Left lung (tissue), 10 donors: ENCODE results near the gene WDR45. TPM values are rescaled to one million over a fixed set of nuclear protein-coding genes. Genes with fewer than 3 reads are reported as not detected.

Source experiments
- ATAC-seq: fragments of 200-7000 bp; cut with Tn5 transposase; one replicate; pipeline ENCODE4 v1.9.1; 2020; ENCODE audit warnings: moderate library complexity
- DNase-seq, 4 donors: peaks; one replicate each; pipeline ENCODE4 v3.0.0-alpha.2; 2013 to 2020
- H3K27ac ChIP-seq, 2 donors: fragments of 200-600 bp; sonication (generic) in 1 of 2; one replicate each; pipeline versions ENCODE4 v1.5.0 to v1.8.0; 2020 to 2021
- H3K27me3 ChIP-seq, 2 donors: fragments of 200-600 bp; sonication (generic) in 1 of 2; one replicate each; pipeline versions ENCODE4 v1.5.0 to v1.8.0; 2020 to 2021
- H3K36me3 ChIP-seq, 2 donors: fragments of 200-600 bp; sonication (generic) in 1 of 2; one replicate each; pipeline versions ENCODE4 v1.5.0 to v1.8.0; 2020 to 2021
- H3K4me1 ChIP-seq, 2 donors: fragments of 200-600 bp; one replicate each; pipeline ENCODE4 v1.8.0; 2021
- H3K4me3 ChIP-seq, 2 donors: fragments of 200-600 bp; sonication (generic) in 1 of 2; one replicate each; pipeline versions ENCODE4 v1.5.0 to v1.8.0; 2020 to 2021; ENCODE audit warnings: mild to moderate bottlenecking in 1 of 2
- H3K9me3 ChIP-seq, 2 donors: fragments of 200-600 bp; sonication (generic) in 1 of 2; one replicate each; pipeline versions ENCODE4 v1.5.0 to v1.8.0; 2020 to 2021
- CTCF ChIP-seq, 2 donors: fragments of 200-600 bp; sonication (generic) in 1 of 2; IDR thresholded peaks; one replicate each; pipeline versions ENCODE4 v1.5.0 to v1.8.0; 2021; ENCODE audit warnings: antibody characterized with exemption in 2 of 2
- intact Hi-C, 2 donors: fragments of 100-400 bp; cut with DNase I; formaldehyde crosslinking; loops; one replicate each; pipeline versions ENCODE4 v1.11.2 to v1.14.2; 2022
- polyA plus RNA-seq, 6 donors: library from polyadenylated mRNA; unstranded; fragments of 120-200 nt; gene quantifications; one replicate each; pipeline ENCODE4 v1.2.1, GENCODE V29; 2013; ENCODE audit not compliant: insufficient read length in 6 of 6
- total RNA-seq, 2 donors: library from RNA; stranded (reverse); fragmentation: NEBNext Ultra II Directional; extraction: Animal tissue kit (Norgen Biotek cat#: 25700); gene quantifications; one replicate each; pipeline ENCODE4 v1.2.1, GENCODE V29; 2021
- donor health status: DM: no; HTN: yes; CAD: no.
- donor health status: DM: no; HTN: no; CAD: no.

The WDR45 gene
- total and polyA plus RNA-seq, 8 donors, result 45.8 to 61.5 (median 48.2) TPM

DNA sequence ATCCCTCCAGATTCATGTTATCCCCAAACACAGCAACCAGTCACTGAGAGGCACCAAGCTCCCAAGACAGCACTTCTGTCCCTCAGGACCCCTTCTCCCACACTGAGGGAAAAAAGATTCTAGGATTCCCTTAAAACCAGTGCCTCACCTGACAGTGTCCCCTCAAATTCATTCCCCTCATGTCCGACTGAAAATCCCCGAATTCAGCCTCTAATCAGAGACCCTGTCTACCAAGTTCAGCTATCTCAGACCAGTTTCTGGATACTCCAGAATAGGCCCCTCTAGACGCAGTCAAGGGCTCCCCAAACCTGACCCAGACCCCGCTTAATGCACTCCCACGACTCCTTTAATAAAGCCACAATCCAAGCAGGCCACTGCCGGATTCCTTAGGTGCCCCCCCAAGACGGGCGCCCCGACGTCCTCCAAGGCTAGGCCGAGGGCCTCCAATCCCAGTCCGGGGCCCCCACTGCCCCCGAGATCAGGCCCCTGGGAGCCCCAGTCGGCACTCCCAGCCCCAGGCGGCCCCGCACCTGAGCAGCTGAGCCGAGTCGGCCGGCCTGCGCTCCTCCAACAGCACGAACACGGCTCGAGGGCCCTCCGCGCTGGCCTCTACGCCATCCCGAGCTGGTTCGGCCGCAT lies 37.0 kb downstream of the WDR45 start:
- intact Hi-C loops, result no loop called here
- no peaks in the 10 kb centered on the region for H3K9me3 ChIP-seq
- peak; percentile 0 for ATAC-seq

DNA sequence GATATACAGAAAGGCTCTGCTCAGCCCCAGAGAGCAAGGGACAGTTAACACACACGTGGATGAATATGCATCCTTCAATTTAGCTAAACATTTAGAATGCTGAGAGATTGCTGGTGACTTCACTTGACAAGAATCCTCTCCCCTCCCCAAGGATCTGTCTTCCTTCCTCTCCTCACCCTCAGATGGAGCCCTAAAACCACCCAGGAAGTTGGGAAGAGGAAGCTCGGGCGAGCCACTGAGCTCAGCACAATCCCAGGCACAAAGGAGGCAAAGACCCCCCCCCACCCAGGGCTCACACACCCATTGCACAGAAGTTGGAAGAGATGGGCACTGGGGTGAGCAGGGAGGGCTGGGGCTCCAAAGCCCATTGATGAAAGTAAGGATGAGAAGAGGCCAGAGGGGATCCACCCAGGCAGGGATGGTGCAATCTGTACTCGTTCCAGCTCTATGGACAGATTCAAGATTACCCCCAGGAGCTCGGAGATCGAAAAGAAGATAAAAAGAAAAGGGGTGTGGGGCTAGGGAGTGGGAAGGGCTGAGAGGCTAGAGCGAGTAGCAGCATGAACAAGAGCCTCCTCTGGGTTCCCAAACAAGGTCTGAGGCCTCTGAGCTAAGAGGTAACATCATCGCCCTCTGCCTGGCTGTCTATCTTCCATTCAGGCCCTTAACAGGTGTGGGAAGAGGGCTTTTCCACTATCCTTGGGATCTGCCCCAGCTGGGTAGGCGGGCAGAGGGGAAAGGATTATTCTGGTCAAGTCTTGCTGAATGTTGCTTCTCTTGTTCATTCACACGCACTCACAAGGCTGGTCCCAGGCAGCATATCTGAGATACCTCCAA lies 37.7 kb downstream of the WDR45 start:
- Histone ChIP-seq H3K27ac (peak overlapping the region; percentile 93 to 96), H3K9me3 (no peaks in the 10 kb centered on the region), H3K36me3 (peaks cover 0 to 25% of the 10 kb centered on the region in 2 donors), H3K4me3 (peak overlapping the region; percentile 57 to 70), H3K4me1 (peaks cover 11 to 25% of the 10 kb centered on the region in 2 donors), H3K27me3 (no peaks in the 10 kb centered on the region)
- ATAC-seq (no peak), DNase-seq (no peak)
- intact Hi-C loops, result no loop called here
- TF ChIP-seq CTCF (IDR thresholded peaks at IDR 0.05), result no peak

More for the DNA sequence above, 37.0 kb downstream of the WDR45 start:
- Histone ChIP-seq H3K36me3 (peaks cover 0 to 18% of the 10 kb centered on the region in 2 donors), H3K4me3 (peak overlapping the region; percentile 57 to 70), H3K4me1 (peaks cover 11 to 25% of the 10 kb centered on the region in 2 donors), H3K27ac (peak overlapping the region; percentile 93 to 96), H3K27me3 (no peaks in the 10 kb centered on the region)
- no peak for TF ChIP-seq CTCF (IDR thresholded peaks at IDR 0.05)
- no peak for DNase-seq

DNA sequence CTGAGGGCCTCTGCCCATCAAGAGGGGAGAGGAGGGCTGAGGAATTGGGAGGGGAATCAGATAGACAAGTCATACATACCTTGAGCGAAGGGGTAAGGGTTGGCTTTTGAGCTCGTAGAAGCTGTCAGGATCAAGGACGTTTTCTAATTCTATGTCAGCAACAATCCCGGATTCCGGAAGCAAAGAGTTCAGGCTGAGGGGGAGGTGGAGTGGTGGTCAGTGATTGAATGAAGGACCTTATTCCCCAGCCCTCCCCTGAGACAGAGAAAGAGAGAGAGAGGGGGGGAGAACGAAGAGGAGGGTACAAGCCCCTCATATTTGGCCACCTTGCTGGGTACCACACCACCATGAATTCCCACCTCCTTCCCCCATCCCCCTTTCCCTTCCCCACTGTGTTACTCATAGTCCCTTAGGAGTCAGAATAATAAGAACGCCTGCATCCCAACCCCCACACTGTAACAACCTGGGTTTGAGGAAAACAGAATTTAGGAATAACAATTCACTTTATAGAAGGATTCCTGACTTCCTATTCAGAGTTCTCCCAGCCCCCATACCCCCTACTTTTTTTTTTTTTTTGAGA lies 39.2 kb downstream of the WDR45 start:
- Histone ChIP-seq H3K4me3 (peak overlapping the region in 1 of 2 donors; percentile 70), H3K4me1 (peaks cover 11 to 25% of the 10 kb centered on the region in 2 donors), H3K9me3 (no peaks in the 10 kb centered on the region), H3K27me3 (no peaks in the 10 kb centered on the region), H3K27ac (peak overlapping the region; percentile 69 to 96), H3K36me3 (peaks cover 0 to 40% of the 10 kb centered on the region in 2 donors)
- TF ChIP-seq CTCF (IDR thresholded peaks at IDR 0.05), result no peak
- no peak for ATAC-seq
- no peak for DNase-seq
- intact Hi-C loops, result no loop called here

GRCh38 chrX:49039598-49040375 lies 39.9 kb downstream of the WDR45 start:
- peak; percentile 44 for ATAC-seq
- peaks cover 0 to 44% of the 10 kb centered on the region in 2 donors for H3K36me3 ChIP-seq
- peak in 3 of 4 donors; percentile 80 to 92 (median 86) for DNase-seq
- H3K27me3 ChIP-seq, result no peaks in the 10 kb centered on the region
- intact Hi-C loops, result no loop called here
- TF ChIP-seq CTCF (IDR thresholded peaks at IDR 0.05), result no peak
- no peaks in the 10 kb centered on the region for H3K9me3 ChIP-seq
- H3K4me1 ChIP-seq, result peaks cover 11 to 25% of the 10 kb centered on the region in 2 donors
- H3K27ac ChIP-seq, result peak overlapping the region; percentile 69 to 96
- H3K4me3 ChIP-seq, result peak overlapping the region in 1 of 2 donors; percentile 70
